GM12801 (cell line): Measurements from ENCODE around the gene CCDC90B.

Source experiments
- TF ChIP-seq, protein P1 (sequence below): IDR thresholded peaks from one replicate; pipeline ENCODE4 v1.5.1; 2011; ENCODE audit warnings: control low read depth; ENCODE audit not compliant: insufficient read length; ENCODE audit errors: extremely low read depth

CCDC90B gene

GRCh38 chr11:83235825-83236224 lies 50.3 kb downstream of the CCDC90B start:
- TF ChIP-seq, protein P1, sequence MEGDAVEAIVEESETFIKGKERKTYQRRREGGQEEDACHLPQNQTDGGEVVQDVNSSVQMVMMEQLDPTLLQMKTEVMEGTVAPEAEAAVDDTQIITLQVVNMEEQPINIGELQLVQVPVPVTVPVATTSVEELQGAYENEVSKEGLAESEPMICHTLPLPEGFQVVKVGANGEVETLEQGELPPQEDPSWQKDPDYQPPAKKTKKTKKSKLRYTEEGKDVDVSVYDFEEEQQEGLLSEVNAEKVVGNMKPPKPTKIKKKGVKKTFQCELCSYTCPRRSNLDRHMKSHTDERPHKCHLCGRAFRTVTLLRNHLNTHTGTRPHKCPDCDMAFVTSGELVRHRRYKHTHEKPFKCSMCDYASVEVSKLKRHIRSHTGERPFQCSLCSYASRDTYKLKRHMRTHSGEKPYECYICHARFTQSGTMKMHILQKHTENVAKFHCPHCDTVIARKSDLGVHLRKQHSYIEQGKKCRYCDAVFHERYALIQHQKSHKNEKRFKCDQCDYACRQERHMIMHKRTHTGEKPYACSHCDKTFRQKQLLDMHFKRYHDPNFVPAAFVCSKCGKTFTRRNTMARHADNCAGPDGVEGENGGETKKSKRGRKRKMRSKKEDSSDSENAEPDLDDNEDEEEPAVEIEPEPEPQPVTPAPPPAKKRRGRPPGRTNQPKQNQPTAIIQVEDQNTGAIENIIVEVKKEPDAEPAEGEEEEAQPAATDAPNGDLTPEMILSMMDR: no peak

DNA sequence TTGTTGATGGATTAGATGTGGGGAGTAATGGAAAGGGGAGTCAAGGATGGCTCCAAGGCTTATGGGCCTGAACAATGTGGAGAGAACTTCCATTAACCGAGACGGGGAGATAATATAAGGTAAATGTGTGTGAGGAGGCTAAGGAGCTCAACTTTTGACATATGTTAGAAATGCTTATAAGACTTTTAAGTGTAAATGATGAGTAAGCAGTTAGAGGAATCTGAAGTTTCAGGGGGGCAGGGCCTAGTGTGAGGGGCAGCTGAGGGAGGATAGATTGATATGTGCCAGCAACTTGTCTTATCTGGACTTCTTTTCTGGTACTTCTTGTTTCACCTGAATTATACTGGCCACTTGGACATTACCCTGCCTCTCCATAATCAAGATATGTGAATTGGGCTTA lies 62.7 kb downstream of the CCDC90B start:
- TF ChIP-seq, protein P1: no peak

DNA sequence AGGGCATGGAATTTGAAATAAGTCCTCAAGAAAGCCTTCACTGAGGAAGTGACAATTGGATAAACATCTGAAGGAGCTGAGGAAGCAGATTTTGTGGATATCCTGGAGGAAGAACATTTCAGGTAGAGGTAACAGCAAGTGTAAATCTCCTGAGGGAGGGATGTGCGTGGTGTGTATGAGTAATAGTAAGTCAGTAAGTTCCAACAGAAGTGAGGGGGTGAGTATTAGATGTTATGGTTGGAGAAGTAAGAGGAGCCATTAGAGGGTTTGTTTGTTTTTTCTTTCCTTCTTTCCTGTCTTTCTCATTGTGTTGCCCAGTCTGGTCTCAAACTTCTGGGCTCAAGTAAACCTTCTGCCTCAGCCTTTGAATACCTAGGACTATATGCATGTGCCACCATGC lies 63.7 kb downstream of the CCDC90B start:
- TF ChIP-seq, protein P1: no peak

GRCh38 chr11:83221694-83222093 lies 64.5 kb downstream of the CCDC90B start:
- TF ChIP-seq, protein P1: no peak

GRCh38 chr11:83220260-83220659 lies 65.9 kb downstream of the CCDC90B start:
- TF ChIP-seq, protein P1: no peak

DNA sequence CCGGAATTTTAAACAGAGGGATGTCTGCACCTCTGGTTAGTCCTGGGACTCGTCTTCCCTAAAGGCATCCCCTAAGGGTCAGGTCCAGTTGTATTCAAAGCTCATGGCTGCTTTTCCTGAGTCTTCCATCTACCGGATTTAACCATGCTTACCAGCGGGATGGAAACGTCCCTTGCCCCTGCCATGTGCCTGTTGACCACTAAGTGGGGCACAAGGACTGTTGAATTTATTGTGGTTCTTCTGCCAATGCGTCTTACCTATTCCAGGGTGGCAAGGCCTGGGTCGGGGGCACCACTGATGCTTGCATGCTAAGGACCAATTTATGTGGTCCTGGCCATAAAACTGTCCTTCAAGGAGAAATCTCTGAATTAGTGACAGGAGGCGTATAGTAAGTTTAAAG lies 67.1 kb downstream of the CCDC90B start:
- TF ChIP-seq, protein P1: no peak
